Measurements from ENCODE around the gene CDH4. TPM values are rescaled to one million over a fixed set of nuclear protein-coding genes. Genes with fewer than 3 reads are reported as not detected.

Gene CDH4
- total RNA-seq, 1 donor from 2014 or later = 0.06 TPM

GRCh38 chr20:61856626-61857413 lies 604.8 kb downstream of the CDH4 start:
- ATAC-seq = no peak
- H3K27ac ChIP-seq = no peak overlapping the region
- H3K36me3 ChIP-seq = no peaks in the 10 kb centered on the region
- H3K27me3 ChIP-seq (ENCODE audit: low read depth) = peaks cover 4% of the 10 kb centered on the region
- no peaks in the 10 kb centered on the region for H3K9me3 ChIP-seq
- no peak overlapping the region for H3K4me3 ChIP-seq
- no peak for TF ChIP-seq CTCF (IDR thresholded peaks at IDR 0.05)
- intact Hi-C loops (cut with DNase I) = no loop called here
- H3K4me1 ChIP-seq = no peaks in the 10 kb centered on the region
- no peak for DNase-seq

GRCh38 chr20:61857414-61857775 lies 605.3 kb downstream of the CDH4 start:
- DNase-seq (no peak), ATAC-seq (no peak)
- intact Hi-C loops (cut with DNase I) = no loop called here
- Histone ChIP-seq H3K36me3 (no peaks in the 10 kb centered on the region), H3K27ac (no peak overlapping the region), H3K4me1 (no peaks in the 10 kb centered on the region), H3K27me3 (ENCODE audit: low read depth) (no peaks in the 10 kb centered on the region), H3K4me3 (no peak overlapping the region), H3K9me3 (no peaks in the 10 kb centered on the region)
- no peak for TF ChIP-seq CTCF (IDR thresholded peaks at IDR 0.05)

- no peak overlapping the region for H3K27ac ChIP-seq
- no peaks in the 10 kb centered on the region for H3K36me3 ChIP-seq
- intact Hi-C loops (cut with DNase I) = no loop called here
- DNase-seq = no peak
- H3K9me3 ChIP-seq = no peaks in the 10 kb centered on the region
- TF ChIP-seq CTCF (IDR thresholded peaks at IDR 0.05) = no peak
- no peaks in the 10 kb centered on the region for H3K27me3 ChIP-seq (ENCODE audit: low read depth)
- no peaks in the 10 kb centered on the region for H3K4me1 ChIP-seq
- H3K4me3 ChIP-seq = no peak overlapping the region
- no peak for ATAC-seq
These were observed 605.8 kb downstream of the CDH4 start for GRCh38 chr20:61857884-61858283.

- H3K9me3 ChIP-seq = no peaks in the 10 kb centered on the region
- ATAC-seq = no peak
- intact Hi-C loops (cut with DNase I) = no loop called here
- no peaks in the 10 kb centered on the region for H3K27me3 ChIP-seq (ENCODE audit: low read depth)
- no peaks in the 10 kb centered on the region for H3K4me1 ChIP-seq
- no peak for TF ChIP-seq CTCF (IDR thresholded peaks at IDR 0.05)
- H3K27ac ChIP-seq = no peak overlapping the region
- no peak for DNase-seq
- no peaks in the 10 kb centered on the region for H3K36me3 ChIP-seq
- H3K4me3 ChIP-seq = no peak overlapping the region
These were observed 607.7 kb downstream of the CDH4 start for GRCh38 chr20:61859767-61860166.

GRCh38 chr20:61860260-61860987 lies 608.4 kb downstream of the CDH4 start:
- no peak overlapping the region for H3K4me3 ChIP-seq
- no peaks in the 10 kb centered on the region for H3K9me3 ChIP-seq
- TF ChIP-seq CTCF (IDR thresholded peaks at IDR 0.05) = no peak
- intact Hi-C loops (cut with DNase I) = no loop called here
- no peak for DNase-seq
- H3K4me1 ChIP-seq = no peaks in the 10 kb centered on the region
- no peaks in the 10 kb centered on the region for H3K36me3 ChIP-seq
- ATAC-seq = no peak
- no peaks in the 10 kb centered on the region for H3K27me3 ChIP-seq (ENCODE audit: low read depth)
- H3K27ac ChIP-seq = no peak overlapping the region
